ENCODE results near the gene FREM2.
A peak's percentile ranks its signal among the peaks of the same experiment; 100 is the strongest.

Gene FREM2

GRCh38 chr13:38899571-38899970 lies 212.7 kb downstream of the FREM2 start:
- Histone ChIP-seq H3K4me2 (ENCODE audit: insufficient read depth, low read length, poor library complexity, severe bottlenecking) (no peak overlapping the region), H3K23ac (ENCODE audit: low read depth, low read length, poor library complexity) (no peak overlapping the region), H2BK5ac (ENCODE audit: low read length) (no peak overlapping the region), H3K36me3 (replicated peaks in 1 of 2; ENCODE audit: control insufficient read depth in 2 of 2, insufficient read depth in 2 of 2, low read length in 2 of 2) (no peaks in the 10 kb centered on the region), H2BK15ac (ENCODE audit: low read length) (no peak overlapping the region), H2AK5ac (ENCODE audit: low read depth, low read length) (peak overlapping the region; percentile 11), H3K79me1 (ENCODE audit: low read depth, low read length) (no peaks in the 10 kb centered on the region), H4K8ac (ENCODE audit: low read depth, low read length) (no peak overlapping the region), H3K9me3 (replicated peaks in 1 of 2; ENCODE audit: control insufficient read depth in 2 of 2, insufficient read depth in 1 of 2, low read depth in 1 of 2, low read length in 2 of 2) (peaks cover 0 to 2% of the 10 kb centered on the region in 2 donors), H3K14ac (ENCODE audit: low read length) (no peak overlapping the region), H3K18ac (ENCODE audit: low read length) (peak overlapping the region; percentile 33), H3K4me3 (ENCODE audit: low read length in 2 of 2) (no peak overlapping the region), H3K27ac (replicated peaks; ENCODE audit: low read length) (no peak overlapping the region), H3K4me1 (ENCODE audit: control insufficient read depth in 2 of 2, insufficient read depth in 1 of 2, low read depth in 1 of 2, low read length in 2 of 2) (no peaks in the 10 kb centered on the region), H3K4ac (ENCODE audit: low read length) (no peak overlapping the region), H2AFZ (ENCODE audit: low read length) (peak overlapping the region; percentile 58), H3K27me3 (ENCODE audit: control insufficient read depth in 3 of 3, insufficient read depth in 3 of 3, low read depth in 1 of 3, low read length in 3 of 3) (peaks cover 0 to 2% (median 0%) of the 10 kb centered on the region in 3 experiments), H2BK12ac (ENCODE audit: low read length) (no peak overlapping the region), H3K9ac (ENCODE audit: low read depth, low read length, poor library complexity) (no peak overlapping the region), H4K91ac (ENCODE audit: low read depth, low read length, poor library complexity) (no peak overlapping the region), H2BK120ac (ENCODE audit: low read depth, low read length) (no peak overlapping the region)
- WGBS, 2 donors (ENCODE audit: extremely low coverage in 2 of 2, insufficient read length in 2 of 2, insufficient replicate concordance in 1 of 2), result no CpG with 5 or more reads among the region's 4 CpGs
- no peak for DNase-seq (ENCODE audit: low spot score)

GRCh38 chr13:38900188-38900587 lies 213.3 kb downstream of the FREM2 start:
- no peak overlapping the region for H2BK120ac ChIP-seq (ENCODE audit: low read depth, low read length)
- no peak overlapping the region for H3K4me2 ChIP-seq (ENCODE audit: insufficient read depth, low read length, poor library complexity, severe bottlenecking)
- H3K9ac ChIP-seq (ENCODE audit: low read depth, low read length, poor library complexity), result no peak overlapping the region
- no peak for DNase-seq (ENCODE audit: low spot score)
- H3K36me3 ChIP-seq (replicated peaks in 1 of 2; ENCODE audit: control insufficient read depth in 2 of 2, insufficient read depth in 2 of 2, low read length in 2 of 2), result no peaks in the 10 kb centered on the region
- no peak overlapping the region for H2AFZ ChIP-seq (ENCODE audit: low read length)
- no peak overlapping the region for H3K14ac ChIP-seq (ENCODE audit: low read length)
- H3K79me1 ChIP-seq (ENCODE audit: low read depth, low read length), result no peaks in the 10 kb centered on the region
- H4K91ac ChIP-seq (ENCODE audit: low read depth, low read length, poor library complexity), result no peak overlapping the region
- H3K4me3 ChIP-seq (ENCODE audit: low read length in 2 of 2), result no peak overlapping the region
- WGBS, 2 donors (ENCODE audit: extremely low coverage in 2 of 2, insufficient read length in 2 of 2, insufficient replicate concordance in 1 of 2), result no CpG with 5 or more reads among the region's 3 CpGs
- H3K18ac ChIP-seq (ENCODE audit: low read length), result no peak overlapping the region
- H3K27me3 ChIP-seq (ENCODE audit: control insufficient read depth in 3 of 3, insufficient read depth in 3 of 3, low read depth in 1 of 3, low read length in 3 of 3), result peaks cover 0 to 2% (median 0%) of the 10 kb centered on the region in 3 experiments
- H2BK12ac ChIP-seq (ENCODE audit: low read length), result no peak overlapping the region
- H3K4me1 ChIP-seq (ENCODE audit: control insufficient read depth in 2 of 2, insufficient read depth in 1 of 2, low read depth in 1 of 2, low read length in 2 of 2), result no peaks in the 10 kb centered on the region
- H2BK15ac ChIP-seq (ENCODE audit: low read length), result no peak overlapping the region
- H3K9me3 ChIP-seq (replicated peaks in 1 of 2; ENCODE audit: control insufficient read depth in 2 of 2, insufficient read depth in 1 of 2, low read depth in 1 of 2, low read length in 2 of 2), result no peaks in the 10 kb centered on the region
- H2BK5ac ChIP-seq (ENCODE audit: low read length), result no peak overlapping the region
- no peak overlapping the region for H3K23ac ChIP-seq (ENCODE audit: low read depth, low read length, poor library complexity)
- H4K8ac ChIP-seq (ENCODE audit: low read depth, low read length), result no peak overlapping the region
- no peak overlapping the region for H2AK5ac ChIP-seq (ENCODE audit: low read depth, low read length)
- H3K4ac ChIP-seq (ENCODE audit: low read length), result no peak overlapping the region
- no peak overlapping the region for H3K27ac ChIP-seq (replicated peaks; ENCODE audit: low read length)

GRCh38 chr13:38902551-38902950 lies 215.7 kb downstream of the FREM2 start:
- H3K9ac ChIP-seq (ENCODE audit: low read depth, low read length, poor library complexity), result no peak overlapping the region
- no peak overlapping the region for H4K8ac ChIP-seq (ENCODE audit: low read depth, low read length)
- H3K27me3 ChIP-seq (ENCODE audit: control insufficient read depth in 3 of 3, insufficient read depth in 3 of 3, low read depth in 1 of 3, low read length in 3 of 3), result peaks cover 0 to 2% (median 0%) of the 10 kb centered on the region in 3 experiments
- no peak overlapping the region for H2BK12ac ChIP-seq (ENCODE audit: low read length)
- WGBS, 2 donors (ENCODE audit: extremely low coverage in 2 of 2, insufficient read length in 2 of 2, insufficient replicate concordance in 1 of 2), result no CpG with 5 or more reads among the region's 1 CpG
- H3K9me3 ChIP-seq (replicated peaks in 1 of 2; ENCODE audit: control insufficient read depth in 2 of 2, insufficient read depth in 1 of 2, low read depth in 1 of 2, low read length in 2 of 2), result no peaks in the 10 kb centered on the region
- no peak overlapping the region for H2BK5ac ChIP-seq (ENCODE audit: low read length)
- no peak overlapping the region for H2BK15ac ChIP-seq (ENCODE audit: low read length)
- no peaks in the 10 kb centered on the region for H3K4me1 ChIP-seq (ENCODE audit: control insufficient read depth in 2 of 2, insufficient read depth in 1 of 2, low read depth in 1 of 2, low read length in 2 of 2)
- H3K14ac ChIP-seq (ENCODE audit: low read length), result no peak overlapping the region
- no peak overlapping the region for H2AFZ ChIP-seq (ENCODE audit: low read length)
- no peak overlapping the region for H2BK120ac ChIP-seq (ENCODE audit: low read depth, low read length)
- no peaks in the 10 kb centered on the region for H3K36me3 ChIP-seq (replicated peaks in 1 of 2; ENCODE audit: control insufficient read depth in 2 of 2, insufficient read depth in 2 of 2, low read length in 2 of 2)
- H3K23ac ChIP-seq (ENCODE audit: low read depth, low read length, poor library complexity), result no peak overlapping the region
- H3K4me3 ChIP-seq (ENCODE audit: low read length in 2 of 2), result no peak overlapping the region
- no peak overlapping the region for H3K4me2 ChIP-seq (ENCODE audit: insufficient read depth, low read length, poor library complexity, severe bottlenecking)
- no peaks in the 10 kb centered on the region for H3K79me1 ChIP-seq (ENCODE audit: low read depth, low read length)
- H3K4ac ChIP-seq (ENCODE audit: low read length), result no peak overlapping the region
- DNase-seq (ENCODE audit: low spot score), result no peak
- no peak overlapping the region for H2AK5ac ChIP-seq (ENCODE audit: low read depth, low read length)
- no peak overlapping the region for H4K91ac ChIP-seq (ENCODE audit: low read depth, low read length, poor library complexity)
- H3K27ac ChIP-seq (replicated peaks; ENCODE audit: low read length), result no peak overlapping the region
- H3K18ac ChIP-seq (ENCODE audit: low read length), result no peak overlapping the region

- no peak overlapping the region for H3K18ac ChIP-seq (ENCODE audit: low read length)
- H4K8ac ChIP-seq (ENCODE audit: low read depth, low read length), result no peak overlapping the region
- no peak overlapping the region for H2AFZ ChIP-seq (ENCODE audit: low read length)
- H3K4me2 ChIP-seq (ENCODE audit: insufficient read depth, low read length, poor library complexity, severe bottlenecking), result no peak overlapping the region
- no peak overlapping the region for H2BK12ac ChIP-seq (ENCODE audit: low read length)
- no peak overlapping the region for H3K23ac ChIP-seq (ENCODE audit: low read depth, low read length, poor library complexity)
- no peak overlapping the region for H3K14ac ChIP-seq (ENCODE audit: low read length)
- no peaks in the 10 kb centered on the region for H3K36me3 ChIP-seq (replicated peaks in 1 of 2; ENCODE audit: control insufficient read depth in 2 of 2, insufficient read depth in 2 of 2, low read length in 2 of 2)
- H3K9me3 ChIP-seq (replicated peaks in 1 of 2; ENCODE audit: control insufficient read depth in 2 of 2, insufficient read depth in 1 of 2, low read depth in 1 of 2, low read length in 2 of 2), result no peaks in the 10 kb centered on the region
- no peak overlapping the region for H3K4me3 ChIP-seq (ENCODE audit: low read length in 2 of 2)
- no peak overlapping the region for H3K9ac ChIP-seq (ENCODE audit: low read depth, low read length, poor library complexity)
- H2BK5ac ChIP-seq (ENCODE audit: low read length), result no peak overlapping the region
- H3K27ac ChIP-seq (replicated peaks; ENCODE audit: low read length), result no peak overlapping the region
- H2AK5ac ChIP-seq (ENCODE audit: low read depth, low read length), result no peak overlapping the region
- H3K4me1 ChIP-seq (ENCODE audit: control insufficient read depth in 2 of 2, insufficient read depth in 1 of 2, low read depth in 1 of 2, low read length in 2 of 2), result no peaks in the 10 kb centered on the region
- H3K27me3 ChIP-seq (ENCODE audit: control insufficient read depth in 3 of 3, insufficient read depth in 3 of 3, low read depth in 1 of 3, low read length in 3 of 3), result peaks cover 0 to 2% (median 0%) of the 10 kb centered on the region in 3 experiments
- H4K91ac ChIP-seq (ENCODE audit: low read depth, low read length, poor library complexity), result no peak overlapping the region
- H3K79me1 ChIP-seq (ENCODE audit: low read depth, low read length), result no peaks in the 10 kb centered on the region
- H2BK120ac ChIP-seq (ENCODE audit: low read depth, low read length), result no peak overlapping the region
- no peak overlapping the region for H3K4ac ChIP-seq (ENCODE audit: low read length)
- no peak overlapping the region for H2BK15ac ChIP-seq (ENCODE audit: low read length)
- no peak for DNase-seq (ENCODE audit: low spot score)
- no CpG with 5 or more reads among the region's 3 CpGs for WGBS, 2 donors (ENCODE audit: extremely low coverage in 2 of 2, insufficient read length in 2 of 2, insufficient replicate concordance in 1 of 2)
Observed at GRCh38 chr13:38905081-38905480, 218.2 kb downstream of the FREM2 start.
